Stimulated activated CD4-positive, alpha-beta T cell treated with anti-CD3 and anti-CD28 coated beads, Interleukin-15, amount 100 ng/mL, for 1 hour (primary cell): ENCODE measurements around the gene GSTCD.
"Not testable (repeated sequence)": the region's sequence is repeated elsewhere in the genome, so short reads cannot be mapped to it uniquely, and the experiment has no call there.

Experiments
- DNase-seq, 2 donors: peaks; one replicate each; pipeline ENCODE4 v3.0.0-alpha.2; 2020; ENCODE audit warnings: low read depth in 1 of 2, low spot score in 1 of 2

Gene GSTCD

GRCh38 chr4:105715692-105716278, 7.2 kb downstream of the GSTCD start:
- DNase-seq, result no peak

- no peak for DNase-seq
Measured at GRCh38 chr4:105719204-105719603, 10.6 kb downstream of the GSTCD start.

GRCh38 chr4:105725623-105726022, 17.0 kb downstream of the GSTCD start:
- DNase-seq, result no peak

- DNase-seq, result not testable (repeated sequence)
Measured at GRCh38 chr4:105729895-105730294, 21.3 kb downstream of the GSTCD start.

- DNase-seq, result not testable (repeated sequence)
Measured at GRCh38 chr4:105735217-105735616, 26.6 kb downstream of the GSTCD start.

- no peak for DNase-seq
Measured at GRCh38 chr4:105741548-105741947, 33.0 kb downstream of the GSTCD start.

GRCh38 chr4:105748222-105748621, 39.6 kb downstream of the GSTCD start:
- DNase-seq, result no peak

GRCh38 chr4:105751718-105752299, 43.2 kb downstream of the GSTCD start:
- no peak for DNase-seq

- DNase-seq, result no peak
Measured at GRCh38 chr4:105753361-105753760, 44.8 kb downstream of the GSTCD start.

- DNase-seq, result no peak
Measured at GRCh38 chr4:105755375-105755774, 46.8 kb downstream of the GSTCD start.

GRCh38 chr4:105758958-105759357, 50.4 kb downstream of the GSTCD start:
- no peak for DNase-seq

- no peak for DNase-seq
Measured at GRCh38 chr4:105765690-105766407, 57.3 kb downstream of the GSTCD start.

GRCh38 chr4:105767579-105767978, 59.0 kb downstream of the GSTCD start:
- DNase-seq, result no peak

GRCh38 chr4:105770524-105770923, 61.9 kb downstream of the GSTCD start:
- DNase-seq, result not testable (repeated sequence)

GRCh38 chr4:105772065-105772464, 63.5 kb downstream of the GSTCD start:
- DNase-seq, result not testable (repeated sequence)

GRCh38 chr4:105775760-105776415, 67.3 kb downstream of the GSTCD start:
- DNase-seq, result not testable (repeated sequence)

GRCh38 chr4:105780176-105780575, 71.6 kb downstream of the GSTCD start:
- no peak for DNase-seq

GRCh38 chr4:105784761-105785160, 76.2 kb downstream of the GSTCD start:
- DNase-seq, result no peak

GRCh38 chr4:105785792-105786191, 77.2 kb downstream of the GSTCD start:
- DNase-seq, result no peak

GRCh38 chr4:105786748-105787147, 78.2 kb downstream of the GSTCD start:
- no peak for DNase-seq

GRCh38 chr4:105797225-105797624, 88.6 kb downstream of the GSTCD start:
- no peak for DNase-seq
